H1 (cell line): ENCODE measurements around the gene ELP5.

Experiments
- RFX5 ChIP-seq: IDR thresholded peaks from 2 replicates; pipeline ENCODE4 v1.6.1; 2011; ENCODE audit warnings: low read depth, low read length, improper control_type of control experiment, borderline replicate concordance
- TEAD4 ChIP-seq: IDR thresholded peaks from 2 replicates; pipeline ENCODE4 v1.6.1; 2012; ENCODE audit warnings: low read depth, low read length, inconsistent platforms, mixed read lengths
- ZNF274 ChIP-seq: IDR thresholded peaks from 2 replicates; pipeline ENCODE4 v1.7.0; 2012; ENCODE audit warnings: low read length, borderline replicate concordance; ENCODE audit errors: extremely low read depth
- TF ChIP-seq, protein P1 (sequence below): IDR thresholded peaks from 2 replicates; pipeline ENCODE4 v1.6.1; 2012; ENCODE audit warnings: inconsistent platforms
- TF ChIP-seq, protein P2 (sequence below): IDR thresholded peaks from 2 replicates; pipeline ENCODE4 v1.6.1; 2012; ENCODE audit warnings: low read length, inconsistent platforms
- TF ChIP-seq, protein P3 (sequence below), 3 experiments: IDR thresholded peaks; 1 replicate in 2 of 3; 2 replicates in 1 of 3; pipeline versions ENCODE4 v1.5.1 to v1.6.1; 2011; ENCODE audit warnings: low read length in 3 of 3, mild to moderate bottlenecking in 3 of 3, inconsistent platforms in 2 of 3, low read depth in 1 of 3, moderate library complexity in 1 of 3; ENCODE audit not compliant: insufficient read depth in 1 of 3; ENCODE audit errors: control extremely low read depth in 1 of 3

DNA sequence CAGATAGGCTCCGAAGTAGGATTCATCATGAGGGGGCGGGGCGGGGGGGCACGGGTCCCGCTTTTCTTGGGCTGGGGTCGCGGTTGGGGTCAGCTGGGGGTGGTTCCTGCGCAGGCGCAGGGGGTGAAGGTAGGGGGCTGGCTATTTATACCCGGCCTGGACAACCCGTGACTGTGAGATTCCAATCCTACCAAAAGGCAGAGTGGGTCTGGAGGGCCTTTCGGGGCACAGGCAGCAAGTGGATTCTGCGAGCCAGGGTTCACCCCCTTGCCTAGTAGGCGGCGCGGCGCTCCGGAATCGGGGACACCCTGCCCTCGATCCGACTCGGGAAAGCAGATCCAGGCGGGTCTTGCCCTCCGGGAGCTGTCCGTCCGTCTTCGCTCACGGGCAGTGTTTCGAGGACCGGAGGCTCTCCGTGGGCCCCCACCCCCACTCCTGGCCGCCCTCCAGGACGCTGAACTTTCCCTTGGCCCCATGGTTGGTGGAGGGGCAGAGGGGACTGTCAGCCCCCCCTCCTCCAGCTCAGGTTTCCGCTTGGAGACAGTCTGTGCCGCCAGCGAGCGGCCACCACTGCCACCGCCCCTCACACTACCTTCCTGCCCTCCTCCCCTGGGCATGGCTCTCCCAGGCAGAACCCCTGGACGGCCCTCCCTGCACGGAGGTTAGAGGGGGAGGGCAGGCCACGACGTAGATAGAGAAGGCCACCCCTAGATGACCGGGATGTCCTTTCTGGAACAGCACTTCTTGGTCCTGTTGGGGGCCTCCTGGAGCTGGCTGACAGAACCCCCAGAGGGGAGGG, 30.1 kb downstream of the ELP5 start:
- TF ChIP-seq, protein P1, sequence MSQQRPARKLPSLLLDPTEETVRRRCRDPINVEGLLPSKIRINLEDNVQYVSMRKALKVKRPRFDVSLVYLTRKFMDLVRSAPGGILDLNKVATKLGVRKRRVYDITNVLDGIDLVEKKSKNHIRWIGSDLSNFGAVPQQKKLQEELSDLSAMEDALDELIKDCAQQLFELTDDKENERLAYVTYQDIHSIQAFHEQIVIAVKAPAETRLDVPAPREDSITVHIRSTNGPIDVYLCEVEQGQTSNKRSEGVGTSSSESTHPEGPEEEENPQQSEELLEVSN = 0 out of 2 replicates have a peak, but pooled peaks have one; percentile 8
- TF ChIP-seq, protein P2, sequence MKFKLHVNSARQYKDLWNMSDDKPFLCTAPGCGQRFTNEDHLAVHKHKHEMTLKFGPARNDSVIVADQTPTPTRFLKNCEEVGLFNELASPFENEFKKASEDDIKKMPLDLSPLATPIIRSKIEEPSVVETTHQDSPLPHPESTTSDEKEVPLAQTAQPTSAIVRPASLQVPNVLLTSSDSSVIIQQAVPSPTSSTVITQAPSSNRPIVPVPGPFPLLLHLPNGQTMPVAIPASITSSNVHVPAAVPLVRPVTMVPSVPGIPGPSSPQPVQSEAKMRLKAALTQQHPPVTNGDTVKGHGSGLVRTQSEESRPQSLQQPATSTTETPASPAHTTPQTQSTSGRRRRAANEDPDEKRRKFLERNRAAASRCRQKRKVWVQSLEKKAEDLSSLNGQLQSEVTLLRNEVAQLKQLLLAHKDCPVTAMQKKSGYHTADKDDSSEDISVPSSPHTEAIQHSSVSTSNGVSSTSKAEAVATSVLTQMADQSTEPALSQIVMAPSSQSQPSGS = no peak
- TF ChIP-seq ZNF274 = no peak
- TF ChIP-seq RFX5 = no peak
- no peak for TF ChIP-seq TEAD4
- TF ChIP-seq, protein P3, sequence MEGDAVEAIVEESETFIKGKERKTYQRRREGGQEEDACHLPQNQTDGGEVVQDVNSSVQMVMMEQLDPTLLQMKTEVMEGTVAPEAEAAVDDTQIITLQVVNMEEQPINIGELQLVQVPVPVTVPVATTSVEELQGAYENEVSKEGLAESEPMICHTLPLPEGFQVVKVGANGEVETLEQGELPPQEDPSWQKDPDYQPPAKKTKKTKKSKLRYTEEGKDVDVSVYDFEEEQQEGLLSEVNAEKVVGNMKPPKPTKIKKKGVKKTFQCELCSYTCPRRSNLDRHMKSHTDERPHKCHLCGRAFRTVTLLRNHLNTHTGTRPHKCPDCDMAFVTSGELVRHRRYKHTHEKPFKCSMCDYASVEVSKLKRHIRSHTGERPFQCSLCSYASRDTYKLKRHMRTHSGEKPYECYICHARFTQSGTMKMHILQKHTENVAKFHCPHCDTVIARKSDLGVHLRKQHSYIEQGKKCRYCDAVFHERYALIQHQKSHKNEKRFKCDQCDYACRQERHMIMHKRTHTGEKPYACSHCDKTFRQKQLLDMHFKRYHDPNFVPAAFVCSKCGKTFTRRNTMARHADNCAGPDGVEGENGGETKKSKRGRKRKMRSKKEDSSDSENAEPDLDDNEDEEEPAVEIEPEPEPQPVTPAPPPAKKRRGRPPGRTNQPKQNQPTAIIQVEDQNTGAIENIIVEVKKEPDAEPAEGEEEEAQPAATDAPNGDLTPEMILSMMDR (IDR thresholded peaks at IDR 0.05; ENCODE audit: control extremely low read depth in 1 of 3, insufficient read depth in 1 of 3, low read depth in 1 of 3, low read length in 3 of 3) = no peak
